Astrocyte of the spinal cord (primary cell): ENCODE results near the gene AFDN.
A peak's percentile ranks its signal among the peaks of the same experiment; 100 is the strongest.

Experiments used
- DNase-seq: peaks from one replicate; pipeline ENCODE4 v3.0.0; 2011; ENCODE audit warnings: low read depth, low spot score
- H3K4me3 ChIP-seq: 2 replicates; pipeline ENCODE4 v1.5.1; 2011; ENCODE audit warnings: low read depth, mild to moderate bottlenecking, low read length, moderate library complexity
- in situ Hi-C: cut with HindIII; loops from 2 replicates; pipeline ENCODE4 v1.10.0; 2017; ENCODE audit warnings: low sequenced_read_pairs
- TF ChIP-seq, protein P1 (sequence below): IDR thresholded peaks from 2 replicates; pipeline ENCODE4 v1.5.1; 2012; ENCODE audit warnings: low read depth, mild to moderate bottlenecking, low read length, inconsistent platforms

Gene AFDN

GRCh38 chr6:167879612-167880011 is 52.9 kb downstream of the AFDN start:
- no peak overlapping the region for H3K4me3 ChIP-seq
- in situ Hi-C loops: no loop called here
- no peak for DNase-seq
- TF ChIP-seq, protein P1, sequence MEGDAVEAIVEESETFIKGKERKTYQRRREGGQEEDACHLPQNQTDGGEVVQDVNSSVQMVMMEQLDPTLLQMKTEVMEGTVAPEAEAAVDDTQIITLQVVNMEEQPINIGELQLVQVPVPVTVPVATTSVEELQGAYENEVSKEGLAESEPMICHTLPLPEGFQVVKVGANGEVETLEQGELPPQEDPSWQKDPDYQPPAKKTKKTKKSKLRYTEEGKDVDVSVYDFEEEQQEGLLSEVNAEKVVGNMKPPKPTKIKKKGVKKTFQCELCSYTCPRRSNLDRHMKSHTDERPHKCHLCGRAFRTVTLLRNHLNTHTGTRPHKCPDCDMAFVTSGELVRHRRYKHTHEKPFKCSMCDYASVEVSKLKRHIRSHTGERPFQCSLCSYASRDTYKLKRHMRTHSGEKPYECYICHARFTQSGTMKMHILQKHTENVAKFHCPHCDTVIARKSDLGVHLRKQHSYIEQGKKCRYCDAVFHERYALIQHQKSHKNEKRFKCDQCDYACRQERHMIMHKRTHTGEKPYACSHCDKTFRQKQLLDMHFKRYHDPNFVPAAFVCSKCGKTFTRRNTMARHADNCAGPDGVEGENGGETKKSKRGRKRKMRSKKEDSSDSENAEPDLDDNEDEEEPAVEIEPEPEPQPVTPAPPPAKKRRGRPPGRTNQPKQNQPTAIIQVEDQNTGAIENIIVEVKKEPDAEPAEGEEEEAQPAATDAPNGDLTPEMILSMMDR: no peak

GRCh38 chr6:167881327-167881726 is 54.6 kb downstream of the AFDN start:
- no peak for DNase-seq
- in situ Hi-C loops: no loop called here
- no peak overlapping the region for H3K4me3 ChIP-seq
- TF ChIP-seq, protein P1: no peak

- in situ Hi-C loops: no loop called here
Measured at GRCh38 chr6:167882244-167882643, 55.5 kb downstream of the AFDN start.

GRCh38 chr6:167888098-167888497 is 61.4 kb downstream of the AFDN start:
- no peak for DNase-seq
- in situ Hi-C loops: no loop called here
- H3K4me3 ChIP-seq: no peak overlapping the region
- TF ChIP-seq, protein P1: no peak

More at GRCh38 chr6:167882244-167882643, 55.5 kb downstream of the AFDN start:
- TF ChIP-seq, protein P1: no peak
- no peak for DNase-seq
- H3K4me3 ChIP-seq: no peak overlapping the region

DNA sequence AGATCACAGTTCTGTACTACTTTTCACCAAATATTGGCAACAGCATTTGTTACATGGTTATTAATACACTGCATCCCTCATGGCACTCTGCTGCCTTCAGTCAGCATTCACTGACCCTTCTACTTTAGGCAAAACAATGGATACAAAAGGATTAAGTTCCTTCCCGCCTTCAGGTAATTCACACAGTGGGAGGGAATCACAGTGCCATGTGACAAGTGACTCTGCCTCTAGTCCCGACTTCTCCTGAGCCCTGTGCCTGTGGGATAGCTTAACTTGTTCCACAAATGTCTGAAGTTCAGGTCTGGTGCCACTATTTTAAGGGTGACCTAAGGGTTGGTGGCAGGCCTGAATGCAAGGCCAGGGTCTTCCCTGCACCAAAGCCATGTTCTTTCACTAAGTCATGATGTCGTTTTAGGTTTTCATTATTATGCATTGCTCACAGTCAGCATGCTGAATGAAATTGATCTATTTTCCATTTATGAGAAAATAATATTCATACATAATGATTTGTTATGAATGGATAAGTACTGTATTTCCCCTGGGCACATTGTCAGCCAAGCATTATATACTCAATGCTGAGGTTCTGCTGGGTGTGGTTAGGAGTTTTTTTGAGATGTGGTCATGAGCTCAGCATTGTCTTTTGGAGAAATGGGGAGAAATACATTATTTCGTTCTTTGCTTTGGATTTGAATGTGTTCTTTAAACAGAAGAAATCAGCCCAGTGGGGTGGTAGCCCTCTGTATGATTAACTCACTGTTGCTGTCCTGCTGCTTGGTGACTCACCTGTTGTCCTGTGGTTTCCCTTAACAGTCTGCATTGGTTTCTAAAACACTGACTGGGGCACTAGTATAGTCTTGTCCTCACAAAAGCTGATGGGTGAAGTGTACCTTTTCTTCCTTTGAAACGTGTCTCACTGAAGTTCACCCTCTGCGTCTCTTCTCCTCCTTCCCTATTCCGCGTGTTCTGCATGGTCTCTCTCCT is 66.4 kb downstream of the AFDN start:
- no peak overlapping the region for H3K4me3 ChIP-seq
- DNase-seq: peak; percentile 79
- in situ Hi-C loops: no loop called here
- TF ChIP-seq, protein P1: no peak

- no peak overlapping the region for H3K4me3 ChIP-seq
- in situ Hi-C loops: no loop called here
- no peak for DNase-seq
- TF ChIP-seq, protein P1: no peak
Measured at GRCh38 chr6:167894965-167895364, 68.3 kb downstream of the AFDN start.
